Measurements from ENCODE around the gene ACOT7.
"Not testable (repeated sequence)": the region's sequence is repeated elsewhere in the genome, so short reads cannot be mapped to it uniquely, and the experiment has no call there.

ACOT7 gene

GRCh38 chr1:6393400-6394187 is at the start of gene ACOT7:
Gene ACOT7, minus strand, starts transcription at chr1:6393767. Its CDS starts 368 bp downstream, at chr1:6393399.
- peak; percentile 82 for DNase-seq (ENCODE audit: low spot score)

DNA sequence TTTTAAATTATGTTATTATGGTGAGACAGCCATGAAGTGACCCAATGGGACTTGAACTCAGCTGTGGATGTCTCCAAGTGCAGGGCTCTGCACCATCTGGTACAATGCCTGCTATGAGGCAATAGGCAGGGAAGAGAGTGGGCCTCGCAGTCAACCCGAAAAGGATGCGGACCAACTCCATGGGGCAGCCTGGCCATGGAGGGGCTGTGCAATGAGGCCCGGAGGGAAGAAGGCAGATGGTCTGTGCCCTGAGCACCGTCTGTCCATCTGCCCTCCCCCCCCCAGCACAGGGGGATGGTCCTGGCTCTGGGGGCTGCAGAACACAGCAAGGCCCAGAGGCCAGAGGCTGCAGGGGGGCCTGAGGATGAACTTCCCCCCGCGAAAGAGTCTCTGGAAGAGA is 48.0 kb upstream of the ACOT7 start:
- DNase-seq (ENCODE audit: low spot score), result no peak

- DNase-seq (ENCODE audit: low spot score), result peak; percentile 56
Observed at GRCh38 chr1:6440198-6441126, 46.9 kb upstream of the ACOT7 start.

DNA sequence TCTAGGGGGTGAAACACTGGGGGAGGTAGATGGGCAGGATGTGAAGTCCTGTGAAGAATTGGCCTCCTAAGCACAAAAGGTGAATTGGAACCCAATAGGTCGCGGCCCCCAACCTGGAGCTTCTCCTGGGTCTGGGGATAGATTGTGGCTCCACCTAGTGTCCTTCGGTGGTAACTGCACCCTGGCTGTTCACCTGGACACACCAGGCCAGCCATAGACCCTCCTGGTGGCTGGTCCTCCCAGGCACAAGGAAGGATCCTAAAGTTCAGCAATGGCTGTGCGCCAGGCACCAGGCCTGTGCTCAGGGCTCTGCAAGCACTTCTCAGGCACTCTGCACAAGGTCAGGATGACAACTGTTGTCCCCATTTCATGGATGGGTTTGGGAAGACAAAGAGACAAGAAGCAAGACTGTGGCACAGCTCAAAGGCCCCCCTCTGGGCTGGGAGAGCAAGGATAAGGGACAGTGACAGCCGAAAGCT is 44.5 kb upstream of the ACOT7 start:
- peak; percentile 74 for DNase-seq (ENCODE audit: low spot score)

- DNase-seq (ENCODE audit: low spot score), result not testable (repeated sequence)
Observed at GRCh38 chr1:6437012-6437700, 43.6 kb upstream of the ACOT7 start.

DNA sequence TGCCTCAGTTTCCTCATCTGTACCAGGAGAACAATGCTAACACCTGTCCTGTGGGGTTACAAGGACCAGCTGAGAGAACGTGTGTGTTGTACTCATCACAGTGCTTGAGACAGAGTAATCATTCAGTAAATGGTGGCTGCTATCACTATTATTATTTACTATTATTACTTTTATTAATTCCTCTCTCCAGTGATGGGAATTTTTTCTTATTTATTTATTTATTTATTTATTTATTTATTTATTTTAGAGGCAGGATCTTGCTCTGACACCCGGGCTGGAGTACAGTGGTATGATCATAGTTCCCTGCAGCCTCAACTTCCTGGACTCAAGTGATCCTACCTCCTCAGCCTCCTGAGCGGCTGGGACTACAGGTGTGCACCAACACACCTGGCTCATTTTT is 42.7 kb upstream of the ACOT7 start:
- DNase-seq (ENCODE audit: low spot score), result not testable (repeated sequence)

DNA sequence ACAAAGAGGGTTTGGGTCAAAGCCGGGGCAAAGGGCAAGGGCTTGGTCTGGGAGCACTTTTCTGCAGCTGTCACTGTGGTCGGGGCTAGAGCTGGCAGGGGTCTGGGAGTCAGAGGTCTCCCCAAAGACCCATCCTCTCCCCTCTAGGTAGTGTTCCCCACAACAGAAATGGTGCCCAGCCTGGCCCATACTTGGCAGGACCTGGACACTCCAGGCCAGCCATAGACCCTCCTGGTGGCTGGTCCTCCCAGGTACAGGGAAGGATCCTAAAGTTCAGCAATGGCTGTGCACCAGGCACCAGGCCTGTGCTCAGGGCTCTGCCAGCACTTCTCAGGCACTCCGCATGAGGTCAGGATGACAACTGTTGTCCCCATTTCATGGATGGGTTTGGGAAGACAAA is 42.0 kb upstream of the ACOT7 start:
- DNase-seq (ENCODE audit: low spot score), result no peak

- no peak for DNase-seq (ENCODE audit: low spot score)
Observed at GRCh38 chr1:6435129-6435528, 41.6 kb upstream of the ACOT7 start.

GRCh38 chr1:6434186-6434585 is 40.6 kb upstream of the ACOT7 start:
- no peak for DNase-seq (ENCODE audit: low spot score)

DNA sequence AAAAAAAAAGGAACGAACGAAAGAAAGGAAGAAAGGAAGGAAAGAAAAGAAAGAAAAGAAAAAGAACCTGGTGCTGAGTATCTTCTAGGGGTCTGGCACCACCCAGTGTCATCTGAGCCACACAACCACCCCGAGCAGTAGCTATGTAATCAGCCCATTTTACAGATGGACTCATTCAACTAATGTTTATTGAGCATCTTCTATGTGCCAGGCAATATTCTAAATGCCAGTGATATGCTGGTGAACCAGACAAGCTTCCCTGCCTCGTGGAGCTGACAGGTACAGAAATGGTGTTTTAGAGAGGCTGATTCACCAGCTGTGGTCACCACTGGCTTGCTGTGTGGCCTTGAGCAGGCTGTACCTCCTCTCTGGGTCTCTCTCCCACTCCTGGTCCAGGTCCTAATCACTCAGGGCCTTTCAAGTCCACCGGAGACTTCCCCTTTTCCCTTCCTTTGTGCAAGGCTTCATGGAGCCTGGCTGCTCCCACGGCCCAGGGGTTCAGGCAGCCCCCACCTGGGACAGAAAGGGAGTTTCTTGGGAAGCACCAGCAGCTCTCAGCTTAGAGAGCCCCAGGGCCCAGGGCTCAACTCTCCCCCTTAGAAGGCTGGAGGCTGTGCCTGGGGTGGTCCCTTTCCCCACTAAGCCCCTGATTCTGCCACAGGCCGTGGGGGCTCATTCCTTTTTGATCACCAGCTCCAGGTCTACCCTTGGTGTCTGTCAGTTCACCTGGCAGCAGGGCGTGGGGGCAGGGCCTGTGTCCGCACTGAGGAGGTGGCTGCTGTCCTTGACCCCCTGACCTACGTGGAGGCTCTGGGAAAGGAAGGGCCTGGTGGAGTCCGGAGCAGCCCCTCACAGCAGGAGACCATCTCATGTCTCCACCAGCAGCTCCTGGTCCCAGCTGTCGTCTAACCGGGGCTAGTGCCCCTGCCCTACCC is 38.3 kb upstream of the ACOT7 start:
- not testable (repeated sequence) for DNase-seq (ENCODE audit: low spot score)

- peak; percentile 55 for DNase-seq (ENCODE audit: low spot score)
Observed at GRCh38 chr1:6429660-6430411, 36.3 kb upstream of the ACOT7 start.

- not testable (repeated sequence) for DNase-seq (ENCODE audit: low spot score)
Observed at GRCh38 chr1:6428453-6428852, 34.9 kb upstream of the ACOT7 start.

- DNase-seq (ENCODE audit: low spot score), result peak; percentile 37
Observed at GRCh38 chr1:6427441-6428390, 34.1 kb upstream of the ACOT7 start.

GRCh38 chr1:6426972-6427350 is 33.4 kb upstream of the ACOT7 start:
- no peak for DNase-seq (ENCODE audit: low spot score)

DNA sequence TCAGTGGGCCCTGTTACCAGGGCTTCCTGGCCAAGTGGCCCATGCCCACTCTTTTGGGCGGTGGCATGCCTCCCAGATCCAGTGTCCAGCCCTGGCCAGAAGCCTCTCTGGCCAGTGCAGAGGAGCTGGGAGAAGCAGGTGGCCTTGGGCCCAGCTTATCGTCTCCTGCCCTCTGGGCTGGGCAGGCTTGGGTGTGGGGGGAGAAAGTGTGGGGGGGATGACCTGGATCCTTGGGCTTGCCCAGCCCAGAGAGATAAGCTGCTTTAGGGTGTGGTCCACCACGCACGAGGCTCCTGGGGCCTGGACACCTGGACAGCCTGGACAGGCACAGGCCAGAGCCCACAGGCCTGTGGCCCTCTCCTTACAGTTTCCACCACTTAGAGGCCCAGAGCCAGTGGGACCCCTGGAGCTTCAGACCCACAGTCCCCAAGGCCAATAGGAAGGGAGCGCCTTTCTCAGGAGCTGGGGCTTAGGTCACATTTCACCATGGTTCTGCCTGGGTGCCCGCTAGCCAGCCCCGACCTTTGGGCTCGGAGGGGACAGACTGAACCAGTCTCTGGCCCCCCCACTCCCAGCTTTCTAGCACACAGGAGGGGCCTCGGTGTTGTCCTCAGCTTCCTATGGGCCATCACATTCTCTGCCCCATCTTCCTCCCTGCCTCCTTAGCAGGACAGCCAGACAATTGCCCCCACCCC is 32.9 kb upstream of the ACOT7 start:
- peak; percentile 59 for DNase-seq (ENCODE audit: low spot score)

DNA sequence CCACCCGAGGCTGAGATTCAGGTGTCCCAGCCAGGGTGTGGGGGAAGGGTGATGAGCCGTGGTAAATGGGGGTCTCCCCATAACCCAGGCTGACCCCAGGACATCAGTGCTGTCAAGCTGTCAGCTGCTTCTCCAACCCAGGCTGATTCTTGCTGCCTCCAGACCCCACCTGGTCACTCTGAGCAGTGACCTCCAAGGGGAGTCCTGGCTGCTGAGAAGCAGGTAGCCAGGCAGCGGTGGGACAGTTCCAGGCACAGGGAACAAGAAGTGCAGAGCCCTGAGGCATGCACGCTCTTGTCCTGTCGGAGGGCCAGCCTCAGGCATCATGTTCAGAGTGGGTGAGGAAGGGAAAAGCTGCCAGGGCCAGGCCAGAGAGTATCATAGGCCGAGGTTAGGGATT is 32.1 kb upstream of the ACOT7 start:
- no peak for DNase-seq (ENCODE audit: low spot score)

- peak; percentile 32 for DNase-seq (ENCODE audit: low spot score)
Observed at GRCh38 chr1:6424619-6425593, 31.3 kb upstream of the ACOT7 start, which contains the start of gene ESPN. Gene ESPN, plus strand, starts transcription at chr1:6424776. Its CDS starts 180 bp downstream, at chr1:6424956.
